Left renal cortex interstitium (tissue), 4 donors: ENCODE results near the gene EXOC5. TPM values are rescaled to one million over a fixed set of nuclear protein-coding genes. Genes with fewer than 3 reads are reported as not detected.

Experiments used
- DNase-seq, 4 donors: peaks; one replicate each; pipeline ENCODE4 v3.0.0-alpha.2; 2013; ENCODE audit warnings: low read depth in 4 of 4, low spot score in 2 of 4, missing footprints in 1 of 4
- polyA plus RNA-seq, 4 donors: library from polyadenylated mRNA; unstranded; fragments of 120-200 nt; gene quantifications; one replicate each; pipeline ENCODE4 v1.2.1, GENCODE V29; 2013; ENCODE audit not compliant: insufficient read length in 4 of 4

Gene EXOC5, protein sequence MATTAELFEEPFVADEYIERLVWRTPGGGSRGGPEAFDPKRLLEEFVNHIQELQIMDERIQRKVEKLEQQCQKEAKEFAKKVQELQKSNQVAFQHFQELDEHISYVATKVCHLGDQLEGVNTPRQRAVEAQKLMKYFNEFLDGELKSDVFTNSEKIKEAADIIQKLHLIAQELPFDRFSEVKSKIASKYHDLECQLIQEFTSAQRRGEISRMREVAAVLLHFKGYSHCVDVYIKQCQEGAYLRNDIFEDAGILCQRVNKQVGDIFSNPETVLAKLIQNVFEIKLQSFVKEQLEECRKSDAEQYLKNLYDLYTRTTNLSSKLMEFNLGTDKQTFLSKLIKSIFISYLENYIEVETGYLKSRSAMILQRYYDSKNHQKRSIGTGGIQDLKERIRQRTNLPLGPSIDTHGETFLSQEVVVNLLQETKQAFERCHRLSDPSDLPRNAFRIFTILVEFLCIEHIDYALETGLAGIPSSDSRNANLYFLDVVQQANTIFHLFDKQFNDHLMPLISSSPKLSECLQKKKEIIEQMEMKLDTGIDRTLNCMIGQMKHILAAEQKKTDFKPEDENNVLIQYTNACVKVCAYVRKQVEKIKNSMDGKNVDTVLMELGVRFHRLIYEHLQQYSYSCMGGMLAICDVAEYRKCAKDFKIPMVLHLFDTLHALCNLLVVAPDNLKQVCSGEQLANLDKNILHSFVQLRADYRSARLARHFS
- 10 to 100 TPM; 66.4 to 73.0 (median 70.5) TPM for polyA plus RNA-seq

DNA sequence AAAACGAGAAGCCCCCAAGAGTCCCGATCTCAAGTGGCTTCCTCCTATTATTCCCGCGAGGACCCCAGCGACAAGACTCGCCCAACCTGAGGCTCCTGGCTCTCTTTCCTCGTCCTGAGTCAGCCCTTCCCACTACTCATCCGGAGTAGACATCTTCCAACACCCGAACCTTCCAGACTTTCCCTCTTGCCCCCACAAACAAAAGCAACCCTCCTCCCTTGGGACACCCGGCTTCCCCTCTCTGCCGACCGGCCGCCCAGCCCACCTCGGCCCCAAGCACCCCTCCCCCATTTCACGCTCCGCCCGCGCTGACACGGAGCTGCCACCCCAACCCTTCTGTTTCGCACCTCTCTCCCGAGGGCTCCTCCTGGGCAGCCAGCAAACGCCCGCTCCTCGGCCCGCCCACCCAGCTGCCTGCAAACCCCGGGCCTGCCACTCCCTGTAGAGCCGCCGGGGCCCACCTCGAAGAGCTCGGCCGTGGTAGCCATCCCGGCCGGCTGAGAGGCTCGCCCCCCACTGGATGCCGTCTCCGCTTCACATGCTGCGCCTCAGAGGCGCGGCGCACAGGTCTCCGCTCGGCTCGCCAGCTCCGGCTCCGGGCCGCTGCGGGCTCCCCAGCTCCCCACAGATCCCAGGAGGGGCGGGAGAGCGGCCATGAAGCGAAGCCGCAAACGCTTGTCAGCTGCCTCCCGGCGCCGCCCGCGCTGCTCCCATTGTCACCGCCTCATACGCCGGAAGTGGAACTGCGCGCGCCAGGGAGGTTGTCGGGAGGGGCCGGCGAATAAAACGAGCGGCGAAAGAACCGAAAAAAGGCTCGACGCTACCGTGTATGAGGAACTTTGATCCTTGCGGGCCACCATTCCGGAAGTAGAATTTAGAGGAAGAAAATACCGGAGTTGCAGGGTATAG is at the start of gene EXOC5, which contains the start of gene AP5M1:
TSS of gene EXOC5 (minus strand) at position 745 of the 909 bp plus-strand sequence. CDS start at position 488, 257 bp downstream.
TSS of gene AP5M1 (plus strand) at position 811 of the 909 bp plus-strand sequence. CDS start 344 bp downstream, outside the sequence.
- peak; percentile 47 to 94 (median 86) for DNase-seq

DNA sequence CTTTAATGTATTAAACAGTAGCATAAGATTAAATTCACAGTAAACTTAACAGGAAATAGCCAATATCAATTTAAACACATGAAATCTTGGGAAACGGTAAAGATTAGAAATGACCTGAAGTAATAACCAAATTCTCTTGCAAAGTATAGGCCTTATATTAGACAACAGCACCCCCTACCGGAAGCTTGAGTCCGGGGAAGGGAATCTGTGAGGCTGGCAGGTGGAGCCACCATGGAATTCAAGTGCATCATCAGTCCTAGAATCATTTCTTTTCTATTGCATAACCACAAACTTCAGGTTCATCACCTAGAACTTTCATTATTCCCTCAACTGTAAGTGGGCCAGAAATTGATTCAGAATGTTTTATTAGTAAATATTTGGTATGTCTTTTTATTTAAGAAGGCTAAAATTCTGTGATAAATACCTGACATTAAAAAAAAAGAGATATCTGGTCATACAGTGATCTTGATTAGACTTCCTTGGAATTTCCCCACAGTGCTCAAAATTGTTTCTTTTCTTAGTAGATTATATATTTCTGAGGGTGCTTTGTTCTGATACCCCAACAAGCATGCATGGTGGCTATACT is 48.6 kb upstream of the EXOC5 start:
- DNase-seq, result peak; percentile 29 to 75 (median 50)

DNA sequence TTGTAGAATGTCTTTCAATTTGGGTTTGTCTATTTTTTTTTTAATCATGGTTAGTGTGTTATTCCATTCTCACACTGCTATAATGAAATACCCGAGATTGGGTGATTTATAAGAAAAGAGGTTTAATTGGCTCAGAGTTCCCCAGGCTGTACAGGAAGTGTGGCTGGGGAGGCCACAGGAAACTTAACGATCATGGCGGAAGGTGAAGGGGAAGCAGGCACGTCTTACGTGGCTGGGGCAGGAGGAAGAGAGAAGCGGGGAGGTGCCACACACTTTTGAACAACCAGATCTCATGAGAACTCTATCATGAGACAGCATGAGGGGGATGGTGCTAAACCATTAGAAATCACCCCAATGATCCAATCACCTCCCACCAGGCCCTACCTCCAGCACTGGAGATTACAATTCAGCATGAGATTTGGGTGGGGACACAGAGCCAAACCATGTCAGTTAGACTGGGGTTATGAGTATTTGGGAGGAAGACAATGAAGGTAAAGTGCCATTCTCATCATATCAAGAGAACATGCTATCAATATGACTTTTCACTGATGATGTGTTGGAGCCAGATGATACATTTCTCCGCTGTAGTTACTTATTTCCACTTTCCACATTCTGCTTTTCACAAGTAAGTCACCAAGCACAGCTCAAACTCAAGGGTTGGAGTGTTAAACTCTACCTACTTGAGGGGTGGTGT is 45.8 kb upstream of the EXOC5 start:
- DNase-seq, result no peak

DNA sequence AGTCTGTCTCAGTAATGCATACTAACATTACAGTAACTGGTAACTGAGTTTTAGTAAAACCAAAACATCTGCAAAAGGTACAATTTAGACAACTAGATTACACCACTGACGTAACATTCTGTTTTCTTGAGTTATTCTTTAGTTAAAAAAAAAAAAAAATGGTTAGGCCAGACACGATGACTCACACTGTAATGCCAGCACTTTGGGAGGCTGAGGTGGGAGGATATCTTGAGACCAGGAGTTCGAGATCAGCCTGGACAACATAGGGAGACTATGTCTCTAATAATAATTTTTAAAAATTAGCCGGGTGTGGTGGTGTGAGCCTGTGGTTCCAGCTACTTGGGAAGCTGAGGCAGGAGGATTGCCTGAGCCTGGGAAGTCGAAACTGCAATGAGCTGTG is 34.2 kb upstream of the EXOC5 start:
- DNase-seq, result no peak

DNA sequence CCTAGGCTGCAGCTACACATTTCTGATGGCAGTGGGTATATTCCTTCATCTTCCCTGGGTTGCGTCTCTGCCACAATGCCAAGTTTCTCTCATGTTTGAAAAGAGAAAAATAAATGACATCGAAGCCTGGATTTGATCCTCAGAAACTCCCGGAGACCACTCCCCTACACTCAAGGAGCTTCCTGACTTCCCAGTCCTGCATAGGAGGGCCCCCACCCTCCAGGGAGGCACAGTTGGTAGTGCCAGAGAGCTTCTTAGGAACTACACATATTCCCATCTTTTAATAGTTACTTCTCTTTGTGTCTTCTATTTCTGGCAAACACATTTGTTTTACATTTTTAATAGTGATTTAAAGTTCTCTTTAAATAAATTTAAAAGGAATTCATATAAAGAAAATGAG is 30.8 kb upstream of the EXOC5 start:
- no peak for DNase-seq

DNA sequence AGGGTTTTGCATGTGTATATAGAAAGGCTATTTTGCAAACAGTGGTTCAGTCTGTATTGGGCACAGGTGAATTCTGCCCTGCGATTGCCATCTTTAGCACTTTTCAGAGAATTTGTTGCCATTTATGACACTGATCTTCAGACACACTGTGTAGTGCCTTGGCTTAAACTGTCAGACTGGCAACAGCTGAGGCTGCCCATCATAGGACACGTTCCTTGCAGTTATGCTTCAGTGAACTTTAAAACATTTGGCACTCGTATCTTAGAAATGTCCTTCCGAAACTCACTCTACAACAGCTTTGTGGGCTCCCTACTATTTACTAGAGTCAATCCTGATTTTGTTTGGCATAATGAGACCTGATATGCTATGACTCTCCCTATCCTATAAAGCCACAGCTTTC is 29.1 kb upstream of the EXOC5 start:
- DNase-seq, result no peak

DNA sequence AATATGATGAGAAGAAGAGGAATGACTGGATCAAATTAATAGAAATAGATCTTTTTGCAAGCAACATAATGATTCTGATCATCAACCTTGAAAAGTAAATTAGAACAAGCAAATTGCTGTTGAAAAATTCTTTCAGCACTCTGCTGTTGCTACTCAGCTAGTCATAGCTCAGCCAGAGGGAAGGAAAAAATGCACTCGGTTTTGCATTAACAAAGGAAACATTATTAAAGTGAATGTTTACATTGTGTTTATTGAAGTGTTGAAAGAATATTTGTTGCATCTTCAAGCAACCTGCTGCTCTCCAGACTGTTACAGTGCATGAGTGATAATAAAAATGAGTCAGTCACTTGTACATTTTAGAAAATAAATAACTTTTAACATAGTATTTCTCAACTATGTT is 26.5 kb upstream of the EXOC5 start:
- DNase-seq, result no peak

DNA sequence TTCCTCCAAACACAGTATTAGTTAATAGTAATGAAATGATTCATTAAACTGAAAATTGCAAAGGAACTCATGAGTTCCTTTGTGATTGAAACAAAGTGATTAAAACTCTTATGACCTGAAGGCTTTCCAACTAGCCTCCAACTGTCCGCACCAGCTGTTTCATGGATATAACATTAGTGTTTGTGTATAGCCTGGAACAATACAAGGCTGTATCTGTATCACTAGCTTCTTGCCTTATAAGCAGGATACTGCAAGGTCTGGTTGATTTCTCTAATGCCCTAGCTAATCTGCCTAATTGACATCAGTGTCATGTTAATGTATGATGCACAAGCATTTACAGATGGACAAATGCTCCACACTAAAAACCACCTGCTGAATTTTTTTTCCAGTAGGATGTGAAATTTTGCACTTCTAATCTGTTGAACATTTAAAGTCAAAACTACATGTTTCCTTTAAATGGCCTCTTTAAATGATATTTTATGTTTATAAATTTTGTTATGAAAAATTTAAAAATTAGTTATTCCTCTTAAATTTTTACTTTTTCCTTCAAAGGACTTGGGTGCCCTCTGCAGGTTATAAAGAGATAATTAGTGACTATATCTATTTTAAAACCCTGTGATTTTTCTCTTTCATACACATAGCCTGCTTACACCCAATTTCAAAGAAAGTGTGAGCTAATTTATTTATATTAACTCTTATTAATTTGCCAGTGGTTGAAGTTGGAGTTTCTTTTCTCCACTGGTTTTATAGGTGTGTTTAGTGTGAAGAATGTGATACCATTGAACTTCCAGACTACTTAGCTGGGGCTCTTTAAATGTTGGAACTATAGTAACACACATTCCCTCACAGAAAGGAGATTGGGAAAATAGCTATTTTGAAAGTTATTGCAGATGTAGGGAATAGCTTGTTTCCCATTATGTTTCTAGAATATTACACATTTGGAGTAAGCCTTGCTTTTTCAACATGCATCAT is 25.4 kb upstream of the EXOC5 start:
- no peak for DNase-seq

DNA sequence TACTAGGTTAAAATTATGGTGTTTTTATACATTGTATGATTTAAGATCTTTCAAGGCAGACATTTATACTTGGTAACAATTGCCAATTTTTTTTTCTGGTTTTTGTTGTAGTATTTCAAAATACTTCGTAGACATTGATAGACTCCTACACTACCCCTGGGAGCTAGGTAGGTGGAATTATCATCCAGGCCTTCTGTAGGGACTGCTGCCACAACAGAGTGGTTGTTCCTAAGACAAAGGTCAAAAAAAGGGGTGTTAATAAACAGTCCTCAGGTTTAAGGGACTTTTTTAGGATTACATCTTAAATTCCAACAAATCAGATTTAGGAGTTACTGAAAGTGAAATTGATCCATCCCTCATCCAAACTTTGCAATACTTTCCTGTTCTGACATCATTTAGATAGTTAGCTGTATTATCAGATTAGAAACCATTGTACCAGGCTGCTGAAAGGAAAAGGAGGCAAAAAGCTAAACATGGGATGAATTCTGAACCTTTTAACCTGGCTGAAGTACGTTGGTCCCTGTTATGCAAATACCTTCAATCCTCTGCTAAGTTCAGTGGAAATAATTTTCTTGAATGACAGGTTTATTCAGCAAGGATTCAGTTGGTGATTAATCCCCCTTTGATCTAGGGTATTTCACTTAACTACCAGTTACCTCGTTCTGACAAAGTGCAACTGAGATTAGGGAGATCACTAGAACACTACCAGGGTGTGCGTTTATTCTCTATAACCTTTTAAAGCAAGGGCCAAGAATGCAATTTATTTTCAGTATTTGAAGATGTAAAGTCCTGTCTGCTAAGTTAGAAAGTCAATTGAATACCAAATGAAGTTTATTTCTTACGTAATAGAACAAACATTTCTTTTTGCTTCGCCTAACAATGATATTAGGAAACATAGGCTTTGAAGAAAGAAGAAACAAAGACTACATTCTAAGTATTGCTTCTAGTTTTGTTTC is 23.3 kb upstream of the EXOC5 start:
- DNase-seq, result no peak

DNA sequence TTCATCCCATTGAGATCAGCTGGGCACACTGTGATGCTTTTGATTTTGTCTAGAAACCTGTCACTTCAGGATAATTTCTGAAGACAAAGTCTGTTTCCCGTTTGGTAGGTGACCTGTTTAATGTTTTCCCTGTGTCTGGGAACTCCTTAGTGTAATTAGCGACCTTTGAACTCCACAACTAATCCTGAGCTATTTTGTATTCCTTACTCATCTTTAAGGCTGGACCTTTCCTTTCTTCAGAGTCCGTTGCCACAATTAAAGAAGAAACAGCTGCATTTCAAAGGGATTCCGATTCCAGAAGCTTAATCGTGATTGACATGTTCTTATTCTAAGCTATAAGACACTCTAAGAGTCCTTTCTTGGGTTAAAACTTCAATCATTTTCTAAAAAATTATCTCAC is 22.0 kb upstream of the EXOC5 start:
- DNase-seq, result no peak

DNA sequence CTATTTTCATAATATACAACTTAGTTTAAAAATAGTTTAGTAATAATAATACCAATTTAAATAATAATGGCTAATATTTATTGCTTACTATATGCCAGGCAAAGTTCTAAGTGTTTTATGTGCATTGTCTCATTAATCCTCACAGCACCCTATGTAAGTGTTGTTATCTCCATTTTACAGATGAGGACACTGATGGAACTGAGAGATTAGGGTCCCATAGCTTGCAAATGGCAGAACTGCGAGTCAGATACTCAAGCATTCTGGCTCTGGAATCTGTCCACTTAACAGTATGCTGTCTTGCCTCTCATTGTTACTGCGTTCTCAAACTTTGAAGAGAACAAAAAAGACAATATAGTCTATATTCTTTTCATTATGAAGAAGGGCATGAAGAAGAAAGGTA is 19.0 kb upstream of the EXOC5 start:
- DNase-seq, result no peak

DNA sequence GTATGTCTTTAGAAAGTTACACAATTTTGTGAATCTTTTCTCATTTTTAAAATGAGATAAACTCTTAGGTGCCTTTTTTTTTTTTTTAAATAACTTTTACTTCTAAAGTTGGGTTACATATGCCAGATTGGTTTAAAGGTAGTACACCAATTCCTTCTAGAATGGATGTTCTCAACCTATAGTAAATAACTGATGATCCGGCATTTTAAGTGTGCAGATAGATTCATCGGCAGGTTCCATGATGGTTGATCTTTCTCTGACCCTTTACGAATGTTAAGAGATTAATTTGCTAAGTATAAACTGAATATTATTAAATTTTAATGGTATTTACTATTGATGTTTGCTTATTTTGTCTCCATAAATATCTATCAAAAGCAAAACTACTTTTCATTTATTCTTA is 8.4 kb upstream of the EXOC5 start:
- no peak for DNase-seq

DNA sequence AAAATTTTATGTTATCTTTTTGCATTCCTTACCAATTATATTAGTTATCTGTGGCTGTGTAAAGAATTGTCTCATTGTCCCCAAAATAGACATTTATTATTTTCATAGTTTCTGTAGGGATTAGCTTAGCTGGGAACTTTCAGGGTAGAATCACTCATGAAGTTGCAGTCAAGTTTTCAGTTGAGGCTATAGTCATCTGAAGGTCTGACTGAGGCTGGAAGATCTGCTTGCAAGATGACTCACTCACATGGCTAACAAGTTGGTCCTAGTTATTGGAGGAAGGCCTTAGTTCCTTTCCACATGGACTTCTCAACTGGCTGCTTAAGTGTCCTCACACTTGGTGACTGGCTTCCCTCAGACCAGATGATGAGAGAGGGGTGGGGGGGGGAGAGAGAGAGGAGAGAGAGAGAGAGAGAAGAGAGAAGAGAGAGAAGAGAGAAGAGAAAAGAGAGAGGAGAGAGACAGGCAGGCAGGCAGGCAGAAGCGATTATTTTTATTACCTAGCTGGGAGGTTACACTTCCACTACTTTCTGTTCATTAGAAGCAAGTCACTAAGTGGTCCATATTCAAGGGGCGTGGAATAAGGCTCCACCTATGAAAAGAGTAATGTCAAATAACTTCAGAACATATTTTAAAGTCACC is 6.4 kb upstream of the EXOC5 start:
- no peak for DNase-seq

DNA sequence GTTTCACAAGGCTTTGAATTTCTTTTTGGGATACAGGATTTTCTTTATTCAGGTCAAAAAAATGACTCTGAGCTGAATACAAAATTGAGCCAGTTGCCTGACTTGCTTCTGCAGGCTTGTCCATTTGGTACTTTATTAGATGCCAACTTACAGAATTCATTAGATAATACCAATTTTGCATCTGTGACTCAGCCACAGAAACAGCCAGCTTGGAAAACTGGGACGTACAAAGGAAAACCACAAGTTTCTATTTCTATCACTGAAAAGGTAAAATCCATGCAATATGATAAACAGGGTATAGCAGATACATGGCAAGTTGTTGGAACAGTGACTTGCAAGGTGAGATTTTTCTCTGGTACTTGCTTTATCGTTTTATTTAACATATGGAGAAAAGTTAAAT is 5.8 kb upstream of the EXOC5 start:
- no peak for DNase-seq

DNA sequence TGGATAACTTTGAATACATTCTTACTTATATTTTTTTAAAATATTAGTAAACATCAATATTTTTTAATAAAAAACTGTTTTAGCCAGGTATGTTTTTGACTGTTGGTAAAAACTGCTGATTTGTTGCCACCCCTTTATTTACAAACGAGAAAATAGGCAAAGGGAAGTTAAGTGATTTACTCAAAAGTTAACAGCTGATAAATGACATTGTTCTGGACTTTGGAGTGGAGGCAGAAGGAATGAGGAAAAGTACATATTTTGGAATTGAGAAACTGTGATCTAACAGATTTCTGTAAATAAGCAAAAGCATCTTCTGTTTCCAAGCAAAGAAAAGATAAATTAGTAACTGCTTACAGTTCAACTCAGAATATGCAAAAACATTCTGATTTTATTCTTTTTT is 4.5 kb upstream of the EXOC5 start:
- no peak for DNase-seq

DNA sequence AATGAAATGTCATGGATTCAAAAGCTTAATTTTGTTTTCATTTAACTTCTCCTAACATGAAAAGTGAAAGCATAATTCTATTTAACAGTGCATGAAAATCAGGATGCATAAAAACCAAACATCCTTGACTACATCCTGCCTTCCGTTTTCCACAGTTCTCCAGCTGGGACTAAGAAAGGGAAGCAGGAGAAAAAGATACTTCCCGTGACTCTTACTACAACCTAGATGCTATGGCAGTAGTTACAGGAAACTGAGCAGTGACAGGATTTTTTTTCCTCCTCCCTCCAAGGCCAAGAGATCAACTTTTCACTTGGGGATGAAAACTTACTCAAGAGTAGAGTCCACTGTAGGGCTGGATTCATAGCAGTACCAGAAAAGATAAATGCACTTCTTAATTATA is 2.6 kb downstream of the EXOC5 start:
- no peak for DNase-seq

DNA sequence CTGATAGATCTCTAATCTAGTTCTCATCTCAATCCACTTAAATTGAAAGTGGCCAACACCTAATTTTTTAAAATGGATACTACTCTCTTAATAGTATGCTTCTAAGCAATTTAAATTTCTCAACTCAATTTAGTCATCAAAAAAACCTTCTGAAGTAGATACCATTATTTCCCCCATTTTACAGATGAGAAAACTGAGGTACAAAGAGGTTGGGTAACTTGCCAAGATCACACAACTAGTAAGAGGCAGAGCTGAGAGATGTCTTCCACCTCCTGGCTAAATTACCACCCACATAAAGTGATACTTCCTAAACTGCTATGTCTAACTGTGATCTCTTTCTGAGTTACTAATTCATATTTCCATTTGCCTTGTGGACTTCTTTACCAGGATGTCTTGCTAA is 6.6 kb downstream of the EXOC5 start:
- DNase-seq, result no peak
